HepG2 (cell line): ENCODE data around the gene USP19. TPM values are rescaled to one million over a fixed set of nuclear protein-coding genes. Genes with fewer than 3 reads are reported as not detected.

ENCODE experiments used
- CBX1 ChIP-seq: IDR thresholded peaks from one replicate; pipeline ENCODE4 v1.6.1; 2016; ENCODE audit warnings: antibody characterized with exemption, low read depth
- DPF2 ChIP-seq: sonication (generic); formaldehyde crosslinking; IDR thresholded peaks from 2 replicates; pipeline ENCODE4 v1.4.0; 2020; ENCODE audit warnings: mild to moderate bottlenecking, low read depth, missing genetic modification reagents, borderline replicate concordance
- HDAC1 ChIP-seq: sonication (generic); formaldehyde crosslinking; IDR thresholded peaks from 2 replicates; pipeline ENCODE4 v1.5.1; 2020; ENCODE audit warnings: mild to moderate bottlenecking, missing genetic modification reagents
- HNRNPLL ChIP-seq: fragments of 200-400 bp; formaldehyde crosslinking; IDR thresholded peaks from 2 replicates; pipeline ENCODE4 v1.6.1; 2017; ENCODE audit warnings: mild to moderate bottlenecking, low read depth, low read length; ENCODE audit not compliant: poor library complexity, severe bottlenecking
- JDP2 ChIP-seq: sonication (generic); formaldehyde crosslinking; IDR thresholded peaks from 2 replicates; pipeline ENCODE4 v1.8.1; 2022; ENCODE audit warnings: missing genetic modification reagents, borderline replicate concordance
- NCOA5 ChIP-seq: sonication (generic); formaldehyde crosslinking; IDR thresholded peaks from 2 replicates; pipeline ENCODE4 v1.4.0; 2020; ENCODE audit warnings: missing genetic modification reagents
- NFE2 ChIP-seq: sonication (generic); formaldehyde crosslinking; IDR thresholded peaks from 2 replicates; pipeline ENCODE4 v1.4.0; 2020; ENCODE audit warnings: missing genetic modification reagents
- PHF8 ChIP-seq: sonication (generic); formaldehyde crosslinking; IDR thresholded peaks from 2 replicates; pipeline ENCODE4 v1.5.0; 2020; ENCODE audit warnings: missing genetic modification reagents
- RBAK ChIP-seq: sonication (generic); formaldehyde crosslinking; IDR thresholded peaks from 2 replicates; pipeline ENCODE4 v1.5.1; 2020; ENCODE audit warnings: mild to moderate bottlenecking, missing genetic modification reagents
- RFX1 ChIP-seq: fragments of 450-650 bp; IDR thresholded peaks from 2 replicates; pipeline ENCODE4 v1.6.1; 2017
- SATB2 ChIP-seq: sonication (generic); formaldehyde crosslinking; IDR thresholded peaks from 2 replicates; pipeline ENCODE4 v1.5.0; 2020; ENCODE audit warnings: missing genetic modification reagents
- SIN3A ChIP-seq: IDR thresholded peaks from 2 replicates; pipeline ENCODE4 v1.6.1; 2011; ENCODE audit warnings: low read depth, mild to moderate bottlenecking, control low read depth, low read length, borderline replicate concordance
- SNAPC2 ChIP-seq: sonication (generic); formaldehyde crosslinking; IDR thresholded peaks from 2 replicates; pipeline ENCODE4 v1.8.1; 2022; ENCODE audit warnings: mild to moderate bottlenecking, missing genetic modification reagents
- SRF ChIP-seq: IDR thresholded peaks from 2 replicates; pipeline ENCODE4 v1.6.1; 2011; ENCODE audit warnings: mild to moderate bottlenecking, low read depth, low read length, moderate library complexity
- ZNF138 ChIP-seq: sonication (generic); formaldehyde crosslinking; IDR thresholded peaks from 2 replicates; pipeline ENCODE4 v1.5.0; 2020; ENCODE audit warnings: mild to moderate bottlenecking, low read depth, missing genetic modification reagents
- ZNF263 ChIP-seq: sonication (generic); formaldehyde crosslinking; IDR thresholded peaks from 2 replicates; pipeline ENCODE4 v1.4.0; 2020; ENCODE audit warnings: missing genetic modification reagents
- ZNF30 ChIP-seq: sonication (generic); formaldehyde crosslinking; IDR thresholded peaks from 2 replicates; pipeline ENCODE4 v1.5.0; 2020; ENCODE audit warnings: mild to moderate bottlenecking, missing genetic modification reagents
- ZNF317 ChIP-seq: sonication (generic); formaldehyde crosslinking; IDR thresholded peaks from 2 replicates; pipeline ENCODE4 v1.5.0; 2020; ENCODE audit warnings: mild to moderate bottlenecking, missing genetic modification reagents
- ZNF335 ChIP-seq: sonication (generic); formaldehyde crosslinking; IDR thresholded peaks from 2 replicates; pipeline ENCODE4 v1.4.0; 2020; ENCODE audit warnings: missing genetic modification reagents
- ZNF350 ChIP-seq: sonication (generic); formaldehyde crosslinking; IDR thresholded peaks from 2 replicates; pipeline ENCODE4 v1.4.0; 2020; ENCODE audit warnings: mild to moderate bottlenecking, low read depth, missing genetic modification reagents, borderline replicate concordance
- ZNF879 ChIP-seq: sonication (generic); formaldehyde crosslinking; IDR thresholded peaks from 2 replicates; pipeline ENCODE4 v1.8.1; 2023; ENCODE audit warnings: missing genetic modification reagents
- ZNF883 ChIP-seq: sonication (generic); formaldehyde crosslinking; IDR thresholded peaks from 2 replicates; pipeline ENCODE4 v1.5.1; 2020; ENCODE audit warnings: mild to moderate bottlenecking, missing genetic modification reagents; ENCODE audit errors: not compliant biosample characterization
- ZSCAN25 ChIP-seq: sonication (generic); formaldehyde crosslinking; IDR thresholded peaks from 2 replicates; pipeline ENCODE4 v1.8.0; 2022; ENCODE audit warnings: mild to moderate bottlenecking, missing genetic modification reagents
- polyA plus RNA-seq, 8 experiments: library from polyadenylated mRNA; depleted of rRNA in 3 of 8; stranded (reverse) in 7 of 8; unstranded in 1 of 8; fragments of >200 nt; fragmentation: Illumina TruSeq in 4 of 8; extraction: Trizol in 4 of 8; gene quantifications; 2 replicates each; pipeline versions ENCODE4 v1.2.1 to v1.2.3, GENCODE V29; 2011 to 2016; ENCODE audit warnings: low read depth in 4 of 8, missing spikeins in 1 of 8, mixed read lengths in 1 of 8; ENCODE audit not compliant: insufficient read depth in 1 of 8
- total RNA-seq, 5 experiments: library from RNA; depleted of rRNA; stranded (reverse); fragments of >200 nt; fragmentation: Illumina TruSeq; extraction: Trizol; gene quantifications; 2 replicates each; pipeline ENCODE4 v1.2.3, GENCODE V29; 2016; ENCODE audit warnings: low read depth in 1 of 5
- TF ChIP-seq, protein P1 (sequence below): sonication (generic); formaldehyde crosslinking; IDR thresholded peaks from 2 replicates; pipeline ENCODE4 v1.4.0; 2020; ENCODE audit warnings: missing genetic modification reagents
- TF ChIP-seq, protein P2 (sequence below): sonication (generic); formaldehyde crosslinking; IDR thresholded peaks from 2 replicates; pipeline ENCODE4 v1.5.0; 2020; ENCODE audit warnings: missing genetic modification reagents, mild to moderate bottlenecking, borderline replicate concordance
- TF ChIP-seq, protein P3 (sequence below): sonication (generic); formaldehyde crosslinking; IDR thresholded peaks from 2 replicates; pipeline ENCODE4 v1.8.0; 2022; ENCODE audit warnings: mild to moderate bottlenecking, missing genetic modification reagents, moderate library complexity

USP19 gene
- total and polyA plus RNA-seq, 2 of the 13 experiments (the other 11 are each of a cell fraction or from before 2014, with no cell fraction given): 28.3 to 31.7 TPM

DNA sequence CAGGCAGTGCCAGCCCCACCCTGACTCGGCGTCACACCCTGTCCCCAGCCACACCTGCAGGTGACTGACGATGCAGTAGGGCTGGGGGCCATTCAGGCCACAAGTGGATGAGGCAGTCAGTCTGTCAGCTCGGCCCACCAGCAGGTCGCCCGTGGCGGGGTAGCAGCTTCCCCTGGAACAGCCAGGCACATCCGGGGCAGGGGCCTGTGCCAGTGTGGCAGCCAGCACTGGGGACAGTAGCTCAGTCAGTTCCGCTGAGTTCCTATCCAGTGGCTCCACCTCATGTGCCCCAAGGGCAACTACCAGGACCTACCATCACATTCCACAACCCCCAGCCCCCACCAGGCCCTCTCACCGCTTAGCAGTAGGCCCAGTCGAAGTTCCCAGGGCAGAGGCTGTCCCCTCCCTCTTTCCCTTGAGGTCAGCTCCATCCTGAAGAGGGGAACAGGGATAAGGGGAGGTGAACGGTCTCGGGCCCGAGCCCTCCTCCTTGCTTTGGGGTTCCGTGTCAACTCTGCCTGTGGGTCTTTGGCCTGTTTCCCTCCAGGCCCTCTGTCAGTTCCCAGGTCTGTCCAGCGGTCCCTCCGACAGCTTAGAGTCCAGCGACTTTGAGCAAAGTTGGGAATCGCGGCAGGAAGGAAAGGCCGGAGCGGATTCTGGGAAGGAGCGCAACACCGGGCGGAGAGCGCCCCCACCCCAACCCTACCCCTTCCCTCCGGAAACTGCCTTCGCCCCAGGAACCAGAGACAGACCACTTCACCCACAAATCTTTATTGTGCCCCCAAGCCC lies 12.0 kb upstream of the USP19 start, which contains the start of gene LAMB2 (continued):
- TF ChIP-seq ZNF317 (CRISPR knock-in tag) (peak; percentile 79), HDAC1 (CRISPR knock-in tag) (peak; percentile 73; the same call in 1 of the 2 replicates), ZNF335 (CRISPR knock-in tag) (peak; percentile 81), HNRNPLL (peak; percentile 46), ZNF879 (CRISPR knock-in tag) (no peak), ZNF883 (CRISPR knock-in tag) (peak; percentile 54), ZNF263 (CRISPR knock-in tag) (peak; percentile 36; the same call in 1 of the 2 replicates), NCOA5 (no peak), ZNF138 (CRISPR knock-in tag) (no peak), NFE2 (CRISPR knock-in tag) (no peak), ZNF30 (no peak), RBAK (CRISPR knock-in tag) (0 out of 2 replicates have a peak, but pooled peaks have one; percentile 8), ZNF350 (CRISPR knock-in tag) (peak; percentile 33), JDP2 (CRISPR knock-in tag) (no peak; the same call in 1 of the 2 replicates), SRF (0 out of 2 replicates have a peak, but pooled peaks have one; percentile 2), SATB2 (CRISPR knock-in tag) (no peak), DPF2 (CRISPR knock-in tag) (no peak), RFX1 (no peak), CBX1 (no peak), ZSCAN25 (CRISPR knock-in tag) (peak; percentile 33; the same call in 1 of the 2 replicates), SNAPC2 (CRISPR knock-in tag) (peak; percentile 85; the same call in 1 of the 2 replicates), PHF8 (CRISPR knock-in tag) (peak; percentile 87), SIN3A (peak; percentile 67; the same call in 1 of the 2 replicates)
- TF ChIP-seq, protein P1, sequence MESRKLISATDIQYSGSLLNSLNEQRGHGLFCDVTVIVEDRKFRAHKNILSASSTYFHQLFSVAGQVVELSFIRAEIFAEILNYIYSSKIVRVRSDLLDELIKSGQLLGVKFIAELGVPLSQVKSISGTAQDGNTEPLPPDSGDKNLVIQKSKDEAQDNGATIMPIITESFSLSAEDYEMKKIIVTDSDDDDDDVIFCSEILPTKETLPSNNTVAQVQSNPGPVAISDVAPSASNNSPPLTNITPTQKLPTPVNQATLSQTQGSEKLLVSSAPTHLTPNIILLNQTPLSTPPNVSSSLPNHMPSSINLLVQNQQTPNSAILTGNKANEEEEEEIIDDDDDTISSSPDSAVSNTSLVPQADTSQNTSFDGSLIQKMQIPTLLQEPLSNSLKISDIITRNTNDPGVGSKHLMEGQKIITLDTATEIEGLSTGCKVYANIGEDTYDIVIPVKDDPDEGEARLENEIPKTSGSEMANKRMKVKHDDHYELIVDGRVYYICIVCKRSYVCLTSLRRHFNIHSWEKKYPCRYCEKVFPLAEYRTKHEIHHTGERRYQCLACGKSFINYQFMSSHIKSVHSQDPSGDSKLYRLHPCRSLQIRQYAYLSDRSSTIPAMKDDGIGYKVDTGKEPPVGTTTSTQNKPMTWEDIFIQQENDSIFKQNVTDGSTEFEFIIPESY (CRISPR knock-in tag): no peak
- TF ChIP-seq, protein P2, sequence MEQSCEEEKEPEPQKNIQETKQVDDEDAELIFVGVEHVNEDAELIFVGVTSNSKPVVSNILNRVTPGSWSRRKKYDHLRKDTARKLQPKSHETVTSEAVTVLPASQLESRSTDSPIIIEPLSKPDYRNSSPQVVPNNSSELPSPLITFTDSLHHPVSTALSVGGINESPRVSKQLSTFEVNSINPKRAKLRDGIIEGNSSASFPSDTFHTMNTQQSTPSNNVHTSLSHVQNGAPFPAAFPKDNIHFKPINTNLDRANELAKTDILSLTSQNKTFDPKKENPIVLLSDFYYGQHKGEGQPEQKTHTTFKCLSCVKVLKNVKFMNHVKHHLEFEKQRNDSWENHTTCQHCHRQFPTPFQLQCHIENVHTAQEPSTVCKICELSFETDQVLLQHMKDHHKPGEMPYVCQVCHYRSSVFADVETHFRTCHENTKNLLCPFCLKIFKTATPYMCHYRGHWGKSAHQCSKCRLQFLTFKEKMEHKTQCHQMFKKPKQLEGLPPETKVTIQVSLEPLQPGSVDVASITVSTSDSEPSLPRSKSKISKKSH: peak; percentile 14; the same call in 1 of the 2 replicates
- TF ChIP-seq, protein P3, sequence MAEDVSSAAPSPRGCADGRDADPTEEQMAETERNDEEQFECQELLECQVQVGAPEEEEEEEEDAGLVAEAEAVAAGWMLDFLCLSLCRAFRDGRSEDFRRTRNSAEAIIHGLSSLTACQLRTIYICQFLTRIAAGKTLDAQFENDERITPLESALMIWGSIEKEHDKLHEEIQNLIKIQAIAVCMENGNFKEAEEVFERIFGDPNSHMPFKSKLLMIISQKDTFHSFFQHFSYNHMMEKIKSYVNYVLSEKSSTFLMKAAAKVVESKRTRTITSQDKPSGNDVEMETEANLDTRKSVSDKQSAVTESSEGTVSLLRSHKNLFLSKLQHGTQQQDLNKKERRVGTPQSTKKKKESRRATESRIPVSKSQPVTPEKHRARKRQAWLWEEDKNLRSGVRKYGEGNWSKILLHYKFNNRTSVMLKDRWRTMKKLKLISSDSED (CRISPR knock-in tag): no peak
